HG03565 (cell line): ENCODE results near the gene FRMD4B.
"Not testable (repeated sequence)": the region's sequence is repeated elsewhere in the genome, so short reads cannot be mapped to it uniquely, and the experiment has no call there.

Experiments
- ATAC-seq: cut with Tn5 transposase; IDR thresholded peaks from one replicate; pipeline ENCODE4 v1.9.1; 2021; ENCODE audit warnings: mild to moderate bottlenecking, moderate library complexity; ENCODE audit not compliant: unreplicated experiment

FRMD4B gene

GRCh38 chr3:69325151-69325550 is 60.7 kb downstream of the FRMD4B start:
- ATAC-seq = no peak

DNA sequence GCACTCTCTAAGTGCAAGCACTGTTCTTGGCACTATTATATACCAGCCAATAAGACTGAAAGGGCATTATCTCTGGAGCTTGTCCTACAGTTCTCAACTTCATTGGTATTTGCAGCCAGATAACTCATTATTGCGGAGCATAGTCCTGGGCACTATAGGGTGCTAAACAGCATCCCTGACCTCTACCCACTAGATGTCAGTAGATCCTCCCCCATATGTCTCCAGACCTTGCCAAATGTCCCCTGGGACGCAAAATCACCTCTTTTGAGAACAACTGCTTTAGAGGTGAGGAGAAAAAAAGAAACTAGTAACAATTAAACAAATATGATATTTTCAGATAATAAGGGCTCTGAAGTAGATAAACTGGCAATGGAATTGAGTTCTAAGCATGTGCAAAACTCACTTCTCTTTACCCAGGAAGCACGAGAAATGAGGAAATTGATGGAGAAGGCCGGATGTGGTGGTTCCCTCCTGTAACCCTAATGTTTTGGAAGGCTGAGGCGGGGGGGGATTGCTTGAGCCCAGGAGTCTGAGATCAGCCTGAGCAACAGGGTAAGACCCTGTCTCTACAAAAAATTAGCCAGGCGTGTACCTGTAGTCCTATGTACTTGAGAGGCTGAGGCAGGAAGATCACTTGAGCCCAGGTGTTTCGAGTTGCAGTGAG is 61.4 kb downstream of the FRMD4B start:
- ATAC-seq = peak; percentile 37

GRCh38 chr3:69323941-69324340 is 61.9 kb downstream of the FRMD4B start:
- ATAC-seq = no peak

- not testable (repeated sequence) for ATAC-seq
Measured at GRCh38 chr3:69322512-69322911, 63.4 kb downstream of the FRMD4B start.

- ATAC-seq = no peak
Measured at GRCh38 chr3:69322158-69322509, 63.8 kb downstream of the FRMD4B start.

DNA sequence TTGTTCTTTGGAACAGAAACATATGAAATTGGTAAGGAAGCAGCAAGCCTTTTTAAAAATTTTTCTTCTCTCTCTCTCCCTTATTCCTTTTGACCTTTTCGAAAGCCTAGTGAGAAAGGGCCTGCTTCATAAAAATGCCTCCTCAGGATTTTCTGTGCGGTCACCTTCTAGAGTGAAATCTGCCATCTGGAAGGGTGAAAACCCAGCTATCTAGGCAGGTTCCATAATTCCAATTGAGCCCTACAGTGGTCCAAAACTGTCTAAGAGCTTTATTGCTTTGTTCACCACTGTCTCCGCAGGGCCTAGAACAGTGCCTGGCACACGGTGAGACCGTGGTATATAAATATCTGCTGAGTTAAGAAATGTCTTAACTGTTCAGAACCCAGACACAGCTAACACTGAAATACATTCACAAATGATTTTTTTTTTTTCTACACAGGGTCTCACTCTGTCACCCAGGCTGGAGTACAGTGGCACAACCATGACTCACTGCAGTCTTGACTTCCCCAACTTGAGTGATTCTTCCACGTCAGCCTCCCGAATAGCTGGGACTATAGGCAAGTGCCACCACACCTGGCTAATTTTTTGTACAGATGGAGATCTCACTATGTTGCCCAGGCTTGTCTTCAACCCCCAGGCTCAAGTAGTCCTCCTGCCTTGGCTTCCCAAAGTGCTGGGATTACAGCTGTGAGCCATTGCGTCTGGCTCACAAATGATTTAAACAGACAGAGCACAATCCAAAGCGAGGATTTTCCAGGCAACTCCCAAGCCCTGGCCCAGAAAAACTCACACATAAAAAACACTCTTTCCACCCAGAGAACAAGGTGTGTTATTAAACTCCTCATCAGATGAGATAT is 64.4 kb downstream of the FRMD4B start:
- no peak for ATAC-seq

- ATAC-seq = peak; percentile 53
Measured at GRCh38 chr3:69320871-69321271, 65.0 kb downstream of the FRMD4B start.

DNA sequence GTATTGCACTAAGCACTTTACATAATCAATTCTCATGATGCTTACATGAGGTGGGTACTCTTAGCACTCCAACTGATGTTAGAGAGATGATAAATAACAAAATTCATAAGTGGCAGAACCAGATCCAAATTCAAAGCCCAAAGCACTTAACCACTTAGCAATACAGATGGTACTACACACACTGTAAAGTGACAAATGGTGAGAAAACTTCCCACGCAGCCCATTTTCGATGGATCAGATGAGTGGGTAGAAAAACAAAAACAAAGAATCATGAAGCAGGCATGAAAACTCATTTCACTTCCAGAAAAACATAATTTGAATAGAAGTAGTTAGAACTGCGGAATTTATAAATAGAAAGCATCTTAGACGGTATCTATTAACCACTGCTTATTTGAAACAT is 66.2 kb downstream of the FRMD4B start:
- ATAC-seq = no peak

- ATAC-seq = no peak
Measured at GRCh38 chr3:69318410-69318809, 67.5 kb downstream of the FRMD4B start.

- no peak for ATAC-seq
Measured at GRCh38 chr3:69313251-69313650, 72.6 kb downstream of the FRMD4B start.

DNA sequence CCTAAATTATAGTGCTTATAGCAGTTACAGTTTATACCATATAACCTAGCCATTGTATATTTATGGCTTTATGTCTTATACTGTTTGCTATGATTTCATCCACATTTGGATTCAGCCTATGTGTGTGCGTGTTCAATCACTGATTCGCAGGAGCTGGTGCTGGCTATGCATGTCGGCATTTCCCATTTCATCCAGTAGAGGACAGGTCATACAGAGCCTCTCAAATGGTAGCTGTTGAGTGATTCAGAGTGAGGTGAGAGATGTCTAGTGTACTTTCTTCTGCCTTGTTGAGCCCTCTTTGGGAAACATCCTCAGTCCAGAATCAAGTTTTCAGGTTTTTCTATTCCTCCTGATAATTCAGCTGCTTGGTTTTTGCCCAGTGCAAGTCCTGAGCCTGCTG is 76.1 kb downstream of the FRMD4B start:
- no peak for ATAC-seq

DNA sequence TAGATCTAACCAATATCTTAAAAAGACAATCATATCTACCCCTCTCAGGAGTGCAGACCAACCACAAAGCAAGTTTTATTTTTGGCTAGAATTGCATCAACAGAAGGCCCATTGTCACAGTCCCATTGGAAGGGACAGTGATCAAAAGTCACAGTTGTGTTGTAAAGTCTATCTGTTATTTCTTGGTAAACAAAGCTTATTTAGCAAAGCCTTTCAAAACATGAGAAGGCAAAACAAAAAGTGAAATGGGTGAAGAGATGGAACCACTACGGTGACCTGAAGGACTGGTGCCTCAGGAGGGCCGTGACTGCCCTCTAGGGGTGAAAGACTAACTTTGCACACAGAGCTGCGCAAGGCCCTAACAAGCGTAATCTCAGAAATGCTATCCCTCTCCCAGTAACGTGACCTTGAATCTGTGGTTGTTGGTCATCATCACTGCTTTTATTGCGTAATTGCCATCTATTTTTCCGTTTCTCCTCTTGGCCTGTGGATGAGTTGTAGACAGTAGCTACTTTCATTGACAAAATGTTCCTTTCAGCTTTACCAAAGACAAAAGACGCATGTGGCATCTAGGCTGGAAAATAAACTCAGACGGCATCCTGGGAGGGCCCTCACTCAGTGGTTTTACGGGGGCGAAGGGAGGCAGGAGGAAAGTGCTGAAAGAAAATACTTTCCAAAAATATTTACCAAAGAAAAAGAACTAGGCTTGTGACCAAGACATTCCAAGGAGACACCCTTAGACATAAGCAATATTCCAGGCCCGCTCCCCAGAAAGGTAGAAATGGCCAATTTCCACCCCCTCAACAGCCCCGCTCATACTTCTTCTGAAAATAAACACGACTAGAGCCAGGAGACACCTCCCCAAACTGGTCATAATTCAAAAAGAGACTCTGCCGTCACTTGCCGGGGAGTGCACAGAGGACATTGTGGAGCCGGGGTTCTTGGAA is 79.4 kb downstream of the FRMD4B start:
- ATAC-seq = peak; percentile 96

DNA sequence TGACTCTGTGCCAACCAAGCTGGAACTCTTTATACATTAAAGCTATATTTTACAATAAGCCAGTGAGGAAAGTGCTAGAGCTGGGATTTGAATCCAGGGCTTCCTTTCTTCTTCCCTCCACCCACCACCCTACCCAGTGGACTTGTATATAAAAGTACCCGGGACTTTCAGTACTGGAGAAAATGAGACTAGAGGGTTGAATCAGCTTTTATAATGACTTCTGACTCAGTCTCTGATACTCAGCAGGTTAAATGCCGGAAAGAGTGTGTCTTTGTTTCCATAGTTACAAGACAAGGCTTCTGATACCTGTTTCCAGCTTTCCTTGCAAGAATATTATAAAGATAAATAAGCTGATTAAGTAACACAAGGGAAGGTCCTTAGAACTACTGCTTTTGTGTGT is 80.9 kb downstream of the FRMD4B start:
- no peak for ATAC-seq

GRCh38 chr3:69304396-69304795 is 81.5 kb downstream of the FRMD4B start:
- no peak for ATAC-seq

- ATAC-seq = no peak
Measured at GRCh38 chr3:69300296-69300695, 85.6 kb downstream of the FRMD4B start.

GRCh38 chr3:69299344-69299743 is 86.5 kb downstream of the FRMD4B start:
- no peak for ATAC-seq

DNA sequence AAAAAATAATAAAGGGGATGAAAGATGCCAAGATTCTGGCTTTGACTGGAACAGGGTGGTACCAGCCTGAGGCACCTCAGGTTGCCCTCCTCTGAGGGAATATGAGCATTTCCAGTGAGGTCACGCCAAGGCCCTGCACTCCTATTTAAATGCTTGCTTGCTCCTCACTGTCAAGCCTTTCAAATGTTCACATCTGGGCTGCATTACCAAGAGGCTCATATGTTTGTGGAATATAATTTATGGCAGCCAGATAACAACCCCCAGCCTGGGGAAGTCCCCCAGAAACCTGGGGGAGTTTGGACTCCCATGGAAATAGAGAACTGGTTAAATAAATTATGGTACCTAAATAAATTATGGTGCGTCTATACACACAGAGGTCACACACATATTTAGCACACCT is 88.4 kb downstream of the FRMD4B start:
- ATAC-seq = no peak

DNA sequence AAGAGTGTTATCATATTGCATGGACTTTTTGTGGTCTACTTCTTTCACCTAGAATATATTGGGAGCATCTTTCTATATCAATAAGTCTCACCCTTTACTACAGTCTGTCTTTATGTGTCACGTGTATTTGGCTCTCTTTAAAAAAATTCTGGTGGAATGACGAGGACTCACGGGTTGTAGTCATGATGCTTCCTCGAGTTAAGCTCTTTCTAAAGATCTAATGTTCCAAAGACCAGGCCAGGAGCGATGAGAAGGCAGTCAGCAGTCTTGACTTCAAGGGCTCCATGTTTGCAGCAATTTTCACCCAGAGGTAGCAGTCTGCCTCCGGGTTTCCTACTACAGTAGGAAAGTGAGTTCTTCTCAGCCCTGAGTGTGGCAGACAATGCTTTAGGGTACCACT is 88.9 kb downstream of the FRMD4B start:
- ATAC-seq = no peak

GRCh38 chr3:69294014-69294766 is 91.7 kb downstream of the FRMD4B start:
- peak; percentile 72 for ATAC-seq

DNA sequence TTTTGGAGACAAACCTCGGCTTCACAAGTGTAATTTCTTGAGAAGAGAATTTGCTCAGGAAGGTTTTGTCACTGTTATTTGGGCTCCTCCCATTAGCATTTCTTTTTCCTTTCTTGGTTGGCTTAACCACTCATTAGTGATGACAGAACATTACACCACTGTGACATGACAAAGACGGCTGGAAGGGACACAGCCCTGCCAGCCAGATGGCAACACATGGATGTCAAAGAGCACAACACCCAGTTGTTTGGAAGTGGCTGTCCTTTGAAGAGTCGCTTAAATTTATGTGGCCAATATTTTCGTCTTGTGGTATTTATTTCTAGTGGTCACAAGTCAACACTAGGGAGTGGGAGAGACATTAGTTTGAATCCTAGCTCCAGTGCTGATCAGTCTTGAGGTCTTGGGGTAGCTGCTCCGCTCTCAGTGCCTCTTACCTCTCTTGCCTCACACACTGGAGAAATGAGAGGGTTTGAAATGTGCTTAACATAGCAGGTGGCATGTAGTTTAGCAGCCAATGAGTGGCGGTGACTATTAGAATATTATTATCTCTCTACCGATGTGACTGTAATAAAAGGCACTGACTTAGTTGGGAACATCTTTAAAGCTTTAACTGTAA is 92.8 kb downstream of the FRMD4B start:
- no peak for ATAC-seq
